ENCODE measurements around the gene RPA3. TPM values are rescaled to one million over a fixed set of nuclear protein-coding genes. Genes with fewer than 3 reads are reported as not detected.

RPA3 gene
- total and polyA plus RNA-seq, 2 donors (not counting 3 experiments of a cell fraction or from before 2014, with no cell fraction given) = 15.6 to 34.4 TPM

DNA sequence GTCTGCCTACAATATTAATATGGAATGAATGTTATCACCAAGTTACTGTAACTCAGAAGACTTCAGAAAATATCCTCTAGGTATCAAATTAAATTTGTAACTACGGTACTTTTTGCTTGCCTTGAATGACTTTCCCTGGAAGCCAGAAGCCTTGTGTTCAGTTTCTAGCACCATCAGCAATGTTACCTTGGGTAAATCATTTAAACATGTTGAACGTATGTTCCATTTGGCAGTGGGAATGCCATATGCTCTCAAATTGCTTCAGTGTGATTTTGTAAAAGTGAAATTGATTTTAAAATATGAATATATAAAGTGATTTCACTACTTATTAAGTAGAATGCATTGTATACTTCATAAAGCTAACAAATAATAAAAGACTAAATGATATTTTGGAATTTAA lies 11.2 kb downstream of the RPA3 start:
- Histone ChIP-seq H3K27me3 (ENCODE audit: control insufficient read depth in 2 of 2, insufficient read depth in 2 of 2, low read length in 2 of 2) (no peaks in the 10 kb centered on the region), H4K20me1 (replicated peaks; ENCODE audit: control insufficient read depth, extremely low read depth, insufficient read depth, low read length) (no peaks in the 10 kb centered on the region), H3K9me1 (replicated peaks; ENCODE audit: control insufficient read depth, extremely low read depth, insufficient read depth, low read length) (no peaks in the 10 kb centered on the region), H3K4me2 (ENCODE audit: insufficient read depth, low read length) (no peak overlapping the region), H3K79me2 (ENCODE audit: control insufficient read depth, insufficient read depth, low read length) (no peaks in the 10 kb centered on the region), H3K9ac (replicated peaks; ENCODE audit: extremely low read depth, insufficient read depth, low read length) (no peak overlapping the region), H3K4me1 (ENCODE audit: control insufficient read depth, extremely low read depth, insufficient read depth, low read length) (no peaks in the 10 kb centered on the region), H3K27ac (ENCODE audit: insufficient read depth, low read depth, low read length) (no peak overlapping the region), H3K36me3 (ENCODE audit: control insufficient read depth in 2 of 2, extremely low read depth in 1 of 2, insufficient read depth in 2 of 2, low read length in 2 of 2) (no peaks in the 10 kb centered on the region), H2AFZ (ENCODE audit: low read depth, low read length) (no peak overlapping the region), H3K9me3 (replicated peaks; ENCODE audit: control insufficient read depth, insufficient read depth, low read length) (no peaks in the 10 kb centered on the region), H3K4me3 (replicated peaks in 1 of 3; ENCODE audit: insufficient read depth in 1 of 3, low read depth in 1 of 3, low read length in 3 of 3) (no peak overlapping the region)
- TF ChIP-seq MAX (IDR thresholded peaks at IDR 0.05; ENCODE audit: insufficient read depth, insufficient read length) (no peak), GATA2 (IDR thresholded peaks at IDR 0.05; ENCODE audit: insufficient read depth, insufficient read length, low read depth, low read length) (no peak), FOS (IDR thresholded peaks at IDR 0.05; ENCODE audit: borderline replicate concordance, insufficient read depth, low read length) (no peak), MYC (IDR thresholded peaks at IDR 0.05; ENCODE audit: low read depth, low read length) (no peak), POLR2A (IDR thresholded peaks at IDR 0.05; ENCODE audit: low read depth, low read length) (no peak), POLR2AphosphoS5 (IDR thresholded peaks at IDR 0.05; ENCODE audit: insufficient read depth, low read depth, low read length) (no peak), JUN (IDR thresholded peaks at IDR 0.05; ENCODE audit: borderline replicate concordance, insufficient read depth, insufficient read length, low read depth) (no peak), EZH2 (IDR thresholded peaks at IDR 0.05; ENCODE audit: borderline replicate concordance, low read depth, low read length, severe bottlenecking) (no peak)
- TF ChIP-seq, protein P1, sequence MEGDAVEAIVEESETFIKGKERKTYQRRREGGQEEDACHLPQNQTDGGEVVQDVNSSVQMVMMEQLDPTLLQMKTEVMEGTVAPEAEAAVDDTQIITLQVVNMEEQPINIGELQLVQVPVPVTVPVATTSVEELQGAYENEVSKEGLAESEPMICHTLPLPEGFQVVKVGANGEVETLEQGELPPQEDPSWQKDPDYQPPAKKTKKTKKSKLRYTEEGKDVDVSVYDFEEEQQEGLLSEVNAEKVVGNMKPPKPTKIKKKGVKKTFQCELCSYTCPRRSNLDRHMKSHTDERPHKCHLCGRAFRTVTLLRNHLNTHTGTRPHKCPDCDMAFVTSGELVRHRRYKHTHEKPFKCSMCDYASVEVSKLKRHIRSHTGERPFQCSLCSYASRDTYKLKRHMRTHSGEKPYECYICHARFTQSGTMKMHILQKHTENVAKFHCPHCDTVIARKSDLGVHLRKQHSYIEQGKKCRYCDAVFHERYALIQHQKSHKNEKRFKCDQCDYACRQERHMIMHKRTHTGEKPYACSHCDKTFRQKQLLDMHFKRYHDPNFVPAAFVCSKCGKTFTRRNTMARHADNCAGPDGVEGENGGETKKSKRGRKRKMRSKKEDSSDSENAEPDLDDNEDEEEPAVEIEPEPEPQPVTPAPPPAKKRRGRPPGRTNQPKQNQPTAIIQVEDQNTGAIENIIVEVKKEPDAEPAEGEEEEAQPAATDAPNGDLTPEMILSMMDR (IDR thresholded peaks at IDR 0.05; ENCODE audit: extremely low read depth in 1 of 2, insufficient read depth in 1 of 2, low read depth in 1 of 2, low read length in 2 of 2) = no peak
- dilution Hi-C loops (cut with MboI; ENCODE audit: extremely low pct_ligation_motif_present, low sequenced_read_pairs) = no loop called here
- intact Hi-C loops (cut with micrococcal nuclease) = no loop called here
- BruUV-seq (replicated peaks) = no TSS peak
- ChIA-PET CTCF (interaction anchor here (1.2 to 1.8 kb wide), 2 partner anchors 13 to 26 kb away, joined by 4 to 8 read pairs; no protein-coding TSS in a partner anchor), POLR2A (no interaction called here)
- FAIRE-seq (no peak), DNase-seq (ENCODE audit: low read depth, low spot score) (no peak)
